Peyer's patch (tissue), 4 donors: ENCODE results near the gene BCL2L12. TPM values are rescaled to one million over a fixed set of nuclear protein-coding genes. Genes with fewer than 3 reads are reported as not detected.

Experiments
- DNase-seq, 3 donors: peaks; one replicate each; pipeline ENCODE4 v3.0.0-alpha.2; 2017 to 2019
- H3K27ac ChIP-seq, 4 donors: fragments of 200-600 bp; sonication (generic); one replicate each; pipeline ENCODE4 v1.5.1; 2016 to 2019
- H3K27me3 ChIP-seq, 2 donors: fragments of 200-600 bp; sonication (generic); one replicate each; pipeline ENCODE4 v1.5.1; 2019
- H3K36me3 ChIP-seq, 3 donors: fragments of 200-600 bp; sonication (generic); one replicate each; pipeline ENCODE4 v1.5.1; 2016 to 2019
- H3K4me1 ChIP-seq, 4 donors: fragments of 200-600 bp; sonication (generic); one replicate each; pipeline ENCODE4 v1.5.1; 2016 to 2019
- H3K4me3 ChIP-seq, 4 donors: fragments of 200-600 bp; sonication (generic); 1 replicate in 3 of 4; 2 replicates in 1 of 4; pipeline ENCODE4 v1.5.1; 2016 to 2019; ENCODE audit warnings: mild to moderate bottlenecking in 1 of 4
- H3K9me3 ChIP-seq, 4 donors: fragments of 200-600 bp; sonication (generic); one replicate each; pipeline ENCODE4 v1.5.1; 2016 to 2019; ENCODE audit warnings: mild to moderate bottlenecking in 1 of 4
- POLR2A ChIP-seq, 2 donors: fragments of 450-650 bp; IDR thresholded peaks; one replicate each; pipeline ENCODE4 v1.5.1; 2017; ENCODE audit warnings: antibody characterized with exemption in 2 of 2, mild to moderate bottlenecking in 2 of 2, moderate library complexity in 2 of 2
- total RNA-seq, 4 donors: library from RNA; depleted of rRNA; stranded (reverse); fragments of >200 nt; gene quantifications; one replicate each; pipeline ENCODE4 v1.1.0, GENCODE V29; 2016
- TF ChIP-seq, protein P1 (sequence below), 6 experiments: fragments of 450-650 bp in 4 of 6; fragments of 200-600 bp in 2 of 6; sonication (generic) in 1 of 6; IDR thresholded peaks; one replicate each; pipeline ENCODE4 v1.5.1; 2017 to 2019; ENCODE audit warnings: antibody characterized with exemption in 6 of 6, mild to moderate bottlenecking in 3 of 6, moderate library complexity in 1 of 6

BCL2L12 gene
- total RNA-seq, 4 donors from 2014 or later = 5.3 to 28.9 (median 12.2) TPM

GRCh38 chr19:49692147-49692506, 26.4 kb downstream of the BCL2L12 start:
- H3K36me3 ChIP-seq = peaks cover 0 to 11% (median 0%) of the 10 kb centered on the region in 3 donors
- DNase-seq = no peak
- peak overlapping the region in 1 of 4 donors; percentile 46 for H3K4me3 ChIP-seq
- no peak for TF ChIP-seq POLR2A (IDR thresholded peaks at IDR 0.05)
- TF ChIP-seq, protein P1, sequence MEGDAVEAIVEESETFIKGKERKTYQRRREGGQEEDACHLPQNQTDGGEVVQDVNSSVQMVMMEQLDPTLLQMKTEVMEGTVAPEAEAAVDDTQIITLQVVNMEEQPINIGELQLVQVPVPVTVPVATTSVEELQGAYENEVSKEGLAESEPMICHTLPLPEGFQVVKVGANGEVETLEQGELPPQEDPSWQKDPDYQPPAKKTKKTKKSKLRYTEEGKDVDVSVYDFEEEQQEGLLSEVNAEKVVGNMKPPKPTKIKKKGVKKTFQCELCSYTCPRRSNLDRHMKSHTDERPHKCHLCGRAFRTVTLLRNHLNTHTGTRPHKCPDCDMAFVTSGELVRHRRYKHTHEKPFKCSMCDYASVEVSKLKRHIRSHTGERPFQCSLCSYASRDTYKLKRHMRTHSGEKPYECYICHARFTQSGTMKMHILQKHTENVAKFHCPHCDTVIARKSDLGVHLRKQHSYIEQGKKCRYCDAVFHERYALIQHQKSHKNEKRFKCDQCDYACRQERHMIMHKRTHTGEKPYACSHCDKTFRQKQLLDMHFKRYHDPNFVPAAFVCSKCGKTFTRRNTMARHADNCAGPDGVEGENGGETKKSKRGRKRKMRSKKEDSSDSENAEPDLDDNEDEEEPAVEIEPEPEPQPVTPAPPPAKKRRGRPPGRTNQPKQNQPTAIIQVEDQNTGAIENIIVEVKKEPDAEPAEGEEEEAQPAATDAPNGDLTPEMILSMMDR (IDR thresholded peaks at IDR 0.05) = no peak
- no peaks in the 10 kb centered on the region for H3K9me3 ChIP-seq
- H3K27me3 ChIP-seq = peaks cover 0 to 15% of the 10 kb centered on the region in 2 donors
- H3K4me1 ChIP-seq = peaks cover 0 to 29% (median 14%) of the 10 kb centered on the region in 4 donors
- no peak overlapping the region for H3K27ac ChIP-seq

DNA sequence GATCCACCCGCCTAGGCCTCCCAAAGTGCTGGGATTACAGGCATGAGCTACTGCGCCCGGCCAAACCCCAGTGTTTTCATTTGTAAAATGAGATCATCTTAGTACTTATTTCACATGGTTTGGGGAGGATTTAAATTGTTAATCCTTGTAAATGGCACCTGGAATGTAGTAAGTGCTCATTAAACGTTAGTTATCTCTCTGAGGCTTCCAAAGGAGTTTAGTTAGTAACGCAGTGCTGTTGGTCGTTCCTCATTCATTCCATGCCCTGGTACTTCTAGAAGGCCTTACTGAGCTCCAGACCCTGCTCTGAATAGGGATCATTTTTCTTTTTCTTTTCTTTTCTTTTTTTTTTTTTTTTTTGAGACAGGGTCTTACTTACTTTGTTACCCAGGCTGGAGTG, 30.4 kb downstream of the BCL2L12 start:
- H3K4me3 ChIP-seq = no peak overlapping the region
- no peak for TF ChIP-seq POLR2A (IDR thresholded peaks at IDR 0.05)
- TF ChIP-seq, protein P1 (IDR thresholded peaks at IDR 0.05) = no peak
- peaks cover 0 to 7% (median 5%) of the 10 kb centered on the region in 4 donors for H3K4me1 ChIP-seq
- H3K27ac ChIP-seq = no peak overlapping the region
- peaks cover 0 to 7% of the 10 kb centered on the region in 2 donors for H3K27me3 ChIP-seq
- no peaks in the 10 kb centered on the region for H3K9me3 ChIP-seq
- no peaks in the 10 kb centered on the region for H3K36me3 ChIP-seq
- DNase-seq = no peak

GRCh38 chr19:49696865-49697264, 31.1 kb downstream of the BCL2L12 start:
- Histone ChIP-seq H3K4me1 (no peaks in the 10 kb centered on the region), H3K4me3 (no peak overlapping the region), H3K36me3 (no peaks in the 10 kb centered on the region), H3K27ac (no peak overlapping the region), H3K9me3 (no peaks in the 10 kb centered on the region), H3K27me3 (no peaks in the 10 kb centered on the region)
- DNase-seq = no peak
- no peak for TF ChIP-seq POLR2A (IDR thresholded peaks at IDR 0.05)
- TF ChIP-seq, protein P1 (IDR thresholded peaks at IDR 0.05) = no peak

- Histone ChIP-seq H3K4me3 (no peak overlapping the region), H3K27me3 (no peaks in the 10 kb centered on the region), H3K9me3 (no peaks in the 10 kb centered on the region), H3K4me1 (no peaks in the 10 kb centered on the region), H3K27ac (no peak overlapping the region), H3K36me3 (no peaks in the 10 kb centered on the region)
- DNase-seq = no peak
- TF ChIP-seq, protein P1 (IDR thresholded peaks at IDR 0.05) = no peak
- no peak for TF ChIP-seq POLR2A (IDR thresholded peaks at IDR 0.05)
Observed at GRCh38 chr19:49699364-49699763, 33.6 kb downstream of the BCL2L12 start.

DNA sequence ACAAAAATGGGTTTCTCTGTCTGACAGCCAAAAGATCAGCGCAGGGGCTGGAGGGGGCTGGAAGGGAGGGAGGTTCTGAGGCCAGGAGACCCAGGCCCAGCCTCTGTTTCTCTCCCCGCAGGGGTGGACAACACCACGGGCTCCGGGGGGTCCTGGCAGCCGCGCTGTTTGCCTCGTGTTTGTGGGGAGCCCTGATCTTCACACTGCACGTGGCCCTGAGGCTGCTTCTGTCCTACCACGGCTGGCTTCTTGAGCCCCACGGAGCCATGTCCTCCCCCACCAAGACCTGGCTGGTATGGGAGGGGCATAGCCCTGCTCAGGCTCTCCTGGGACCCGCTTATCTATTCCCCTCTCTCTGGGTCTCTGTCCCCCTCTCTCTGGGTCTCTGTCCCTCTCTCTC, 34.8 kb downstream of the BCL2L12 start:
- no peaks in the 10 kb centered on the region for H3K4me1 ChIP-seq
- no peak overlapping the region for H3K4me3 ChIP-seq
- H3K9me3 ChIP-seq = no peaks in the 10 kb centered on the region
- DNase-seq = no peak
- no peaks in the 10 kb centered on the region for H3K27me3 ChIP-seq
- H3K27ac ChIP-seq = no peak overlapping the region
- TF ChIP-seq POLR2A (IDR thresholded peaks at IDR 0.05) = no peak
- TF ChIP-seq, protein P1 (IDR thresholded peaks at IDR 0.05) = no peak
- no peaks in the 10 kb centered on the region for H3K36me3 ChIP-seq

DNA sequence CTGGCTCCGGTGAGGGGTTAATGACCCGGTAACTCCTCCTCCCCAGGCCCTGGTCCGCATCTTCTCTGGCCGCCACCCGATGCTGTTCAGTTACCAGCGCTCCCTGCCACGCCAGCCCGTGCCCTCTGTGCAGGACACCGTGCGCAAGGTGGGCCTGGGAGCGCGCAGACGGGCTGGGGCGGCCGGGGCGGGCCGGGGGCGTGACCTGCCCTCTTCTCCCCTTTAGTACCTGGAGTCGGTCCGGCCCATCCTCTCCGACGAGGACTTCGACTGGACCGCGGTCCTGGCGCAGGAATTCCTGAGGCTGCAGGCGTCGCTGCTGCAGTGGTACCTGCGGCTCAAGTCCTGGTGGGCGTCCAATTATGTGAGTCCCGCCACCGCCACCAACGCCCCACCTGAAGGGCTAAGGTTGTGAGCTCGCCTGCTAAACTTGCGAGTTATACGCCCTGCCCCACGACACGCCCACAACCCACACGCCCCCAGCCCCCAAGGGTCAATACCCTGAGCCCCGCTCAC, 35.6 kb downstream of the BCL2L12 start:
- Histone ChIP-seq H3K4me1 (no peaks in the 10 kb centered on the region), H3K27ac (no peak overlapping the region), H3K9me3 (no peaks in the 10 kb centered on the region), H3K36me3 (no peaks in the 10 kb centered on the region), H3K27me3 (no peaks in the 10 kb centered on the region), H3K4me3 (no peak overlapping the region)
- DNase-seq = no peak
- no peak for TF ChIP-seq POLR2A (IDR thresholded peaks at IDR 0.05)
- TF ChIP-seq, protein P1 (IDR thresholded peaks at IDR 0.05) = no peak
